WTC11 (cell line): Measurements from ENCODE around the gene TMEM8B. TPM values are rescaled to one million over a fixed set of nuclear protein-coding genes. Genes with fewer than 3 reads are reported as not detected.

Source experiments
- ATAC-seq: fragments of 200-7000 bp; cut with Tn5 transposase; 2 replicates; pipeline ENCODE4 v1.10.0; 2021; ENCODE audit warnings: mild to moderate bottlenecking, moderate library complexity
- CTCF ChIA-PET: fragments of 300-600 bp; sonication (Branson Sonifier 250); formaldehyde crosslinking; loops from one replicate; lab custom pipeline; 2021; ENCODE audit warnings: antibody characterized with exemption; lab: Charles Lee
- POLR2A ChIA-PET: fragments of 350-600 bp; sonication (Branson Sonifier 250); formaldehyde crosslinking; loops from one replicate; lab custom pipeline; 2021; ENCODE audit warnings: antibody characterized with exemption; lab: Charles Lee
- DNase-seq: peaks from one replicate; pipeline ENCODE4 v3.0.0; 2021; ENCODE audit warnings: low spot score
- H3K27ac Mint-ChIP-seq: 2 replicates; pipeline ENCODE4 v1.8.0; 2021; ENCODE audit warnings: mixed read lengths
- H3K27me3 Mint-ChIP-seq: 2 replicates; pipeline ENCODE4 v1.8.0; 2021; ENCODE audit warnings: low read depth, mild to moderate bottlenecking, moderate library complexity, mixed read lengths
- H3K36me3 Mint-ChIP-seq: 2 replicates; pipeline ENCODE4 v1.8.0; 2021; ENCODE audit warnings: mixed read lengths
- H3K4me1 Mint-ChIP-seq: 2 replicates; pipeline ENCODE4 v1.8.0; 2022; ENCODE audit warnings: mixed read lengths
- H3K4me3 Mint-ChIP-seq: 2 replicates; pipeline ENCODE4 v1.8.0; 2021; ENCODE audit warnings: mild to moderate bottlenecking, moderate library complexity, mixed read lengths
- H3K9me3 Mint-ChIP-seq: 2 replicates; pipeline ENCODE4 v1.8.0; 2021; ENCODE audit warnings: mixed read lengths
- ATF1 ChIP-seq: sonication (generic); formaldehyde crosslinking; IDR thresholded peaks from 2 replicates; pipeline ENCODE4 v1.8.1; 2023; ENCODE audit warnings: mild to moderate bottlenecking, moderate library complexity, missing genetic modification reagents
- ATF2 ChIP-seq: sonication (generic); formaldehyde crosslinking; IDR thresholded peaks from 2 replicates; pipeline ENCODE4 v1.8.1; 2022; ENCODE audit warnings: low read depth, missing genetic modification reagents, borderline replicate concordance
- CREM ChIP-seq: sonication (generic); formaldehyde crosslinking; IDR thresholded peaks from 2 replicates; pipeline ENCODE4 v1.8.1; 2022; ENCODE audit warnings: mild to moderate bottlenecking, missing genetic modification reagents, moderate library complexity
- E2F5 ChIP-seq: sonication (generic); formaldehyde crosslinking; IDR thresholded peaks from 2 replicates; pipeline ENCODE4 v1.8.1; 2022; ENCODE audit warnings: mild to moderate bottlenecking, moderate library complexity, missing genetic modification reagents
- FOXJ3 ChIP-seq: sonication (generic); formaldehyde crosslinking; IDR thresholded peaks from 2 replicates; pipeline ENCODE4 v1.9.0; 2021; ENCODE audit warnings: missing genetic modification reagents, mild to moderate bottlenecking, borderline replicate concordance
- HMGA2 ChIP-seq: fragments of 250-450 bp; sonication (Bioruptor Pico); IDR thresholded peaks from 2 replicates; pipeline ENCODE4 v1.4.0; 2021; ENCODE audit warnings: mild to moderate bottlenecking, moderate library complexity
- KAT7 ChIP-seq: sonication (generic); formaldehyde crosslinking; IDR thresholded peaks from 2 replicates; pipeline ENCODE4 v1.8.1; 2023; ENCODE audit warnings: missing genetic modification reagents, mild to moderate bottlenecking, borderline replicate concordance
- MLX ChIP-seq: sonication (generic); formaldehyde crosslinking; IDR thresholded peaks from 2 replicates; pipeline ENCODE4 v1.8.1; 2023; ENCODE audit warnings: mild to moderate bottlenecking, missing genetic modification reagents, moderate library complexity
- MYBL2 ChIP-seq: sonication (generic); formaldehyde crosslinking; IDR thresholded peaks from 2 replicates; pipeline ENCODE4 v1.8.1; 2023; ENCODE audit warnings: mild to moderate bottlenecking, moderate library complexity, missing genetic modification reagents
- NFATC4 ChIP-seq: fragments of 250-450 bp; sonication (Bioruptor Pico); IDR thresholded peaks from 2 replicates; pipeline ENCODE4 v1.9.0; 2021; ENCODE audit warnings: mild to moderate bottlenecking
- NR1H2 ChIP-seq: sonication (generic); formaldehyde crosslinking; IDR thresholded peaks from 2 replicates; pipeline ENCODE4 v1.9.0; 2021; ENCODE audit warnings: mild to moderate bottlenecking, moderate library complexity, missing genetic modification reagents
- PREB ChIP-seq: sonication (generic); formaldehyde crosslinking; IDR thresholded peaks from 2 replicates; pipeline ENCODE4 v1.8.1; 2022; ENCODE audit warnings: mild to moderate bottlenecking, missing genetic modification reagents, moderate library complexity, borderline replicate concordance
- SMAD3 ChIP-seq: sonication (generic); formaldehyde crosslinking; IDR thresholded peaks from 2 replicates; pipeline ENCODE4 v1.8.0; 2022; ENCODE audit warnings: missing genetic modification reagents, mild to moderate bottlenecking, borderline replicate concordance
- TCF7 ChIP-seq: sonication (generic); formaldehyde crosslinking; IDR thresholded peaks from 2 replicates; pipeline ENCODE4 v1.8.0; 2022; ENCODE audit warnings: mild to moderate bottlenecking, low read depth, missing genetic modification reagents, moderate library complexity
- USF2 ChIP-seq: sonication (generic); formaldehyde crosslinking; IDR thresholded peaks from 2 replicates; pipeline ENCODE4 v1.8.1; 2023; ENCODE audit warnings: mild to moderate bottlenecking, missing genetic modification reagents, moderate library complexity
- ZNF219 ChIP-seq: sonication (generic); formaldehyde crosslinking; IDR thresholded peaks from 2 replicates; pipeline ENCODE4 v1.8.0; 2023; ENCODE audit warnings: missing genetic modification reagents, mild to moderate bottlenecking, borderline replicate concordance
- ZNF232 ChIP-seq: sonication (generic); formaldehyde crosslinking; IDR thresholded peaks from 2 replicates; pipeline ENCODE4 v1.8.0; 2022; ENCODE audit warnings: mild to moderate bottlenecking, missing genetic modification reagents
- ZNF396 ChIP-seq: fragments of 250-450 bp; sonication (Bioruptor Pico); IDR thresholded peaks from 2 replicates; pipeline ENCODE4 v1.8.0; 2021; ENCODE audit warnings: mild to moderate bottlenecking, moderate library complexity, borderline replicate concordance
- ZNF423 ChIP-seq: fragments of 250-450 bp; sonication (Bioruptor Pico); IDR thresholded peaks from 2 replicates; pipeline ENCODE4 v2.1.2; 2022; ENCODE audit warnings: mild to moderate bottlenecking, moderate library complexity
- ZNF512 ChIP-seq: sonication (generic); formaldehyde crosslinking; IDR thresholded peaks from 2 replicates; pipeline ENCODE4 v1.8.1; 2022; ENCODE audit warnings: missing genetic modification reagents, borderline replicate concordance
- ZNF532 ChIP-seq: fragments of 250-450 bp; sonication (Bioruptor Pico); IDR thresholded peaks from 2 replicates; pipeline ENCODE4 v1.9.0; 2021; ENCODE audit warnings: mild to moderate bottlenecking, borderline replicate concordance
- total RNA-seq: library from RNA; stranded (reverse); gene quantifications from 3 replicates; pipeline ENCODE4 v1.2.3, GENCODE V29; 2021

TMEM8B gene
- total RNA-seq, 1 experiment from 2014 or later: 9.5 TPM

GRCh38 chr9:35858458-35858857, 29.4 kb downstream of the TMEM8B start:
- TF ChIP-seq NR1H2 (CRISPR knock-in tag): no peak
- TF ChIP-seq SMAD3 (CRISPR knock-in tag): no peak
- TF ChIP-seq ZNF532 (CRISPR knock-in tag): no peak
- no peak for TF ChIP-seq MYBL2 (CRISPR knock-in tag)
- no peak for TF ChIP-seq TCF7 (CRISPR knock-in tag)
- TF ChIP-seq USF2 (CRISPR knock-in tag): no peak
- no peak for TF ChIP-seq PREB (CRISPR knock-in tag)
- Mint-ChIP-seq H3K27me3 (peaks cover 23% of the 10 kb centered on the region), H3K4me3 (no peak overlapping the region), H3K27ac (no peak overlapping the region), H3K36me3 (no peaks in the 10 kb centered on the region), H3K4me1 (peaks cover 5% of the 10 kb centered on the region), H3K9me3 (no peaks in the 10 kb centered on the region)
- ChIA-PET CTCF (interaction anchor here (0.7 to 4.5 kb wide), 4 partner anchors 23 to 242 kb away, joined by 3 to 23 read pairs (median 4); no protein-coding TSS in a partner anchor), POLR2A (no interaction called here)
- ATAC-seq (no peak), DNase-seq (no peak)

GRCh38 chr9:35859310-35859989, 30.4 kb downstream of the TMEM8B start:
- H3K36me3 Mint-ChIP-seq: no peaks in the 10 kb centered on the region
- ChIA-PET POLR2A (no interaction called here), CTCF (interaction anchor here (1.5 to 4.5 kb wide), 5 partner anchors 23 to 84 kb away, joined by 3 to 23 read pairs (median 5); partner anchors contain the start of gene HINT2)
- DNase-seq: no peak
- peaks cover 23% of the 10 kb centered on the region for H3K27me3 Mint-ChIP-seq
- no peak for ATAC-seq
- H3K9me3 Mint-ChIP-seq: no peaks in the 10 kb centered on the region
- H3K4me1 Mint-ChIP-seq: peaks cover 5% of the 10 kb centered on the region
- H3K27ac Mint-ChIP-seq: no peak overlapping the region
- no peak overlapping the region for H3K4me3 Mint-ChIP-seq
- TF ChIP-seq NR1H2 (CRISPR knock-in tag): no peak
- TF ChIP-seq FOXJ3: no peak
- TF ChIP-seq ZNF219 (CRISPR knock-in tag): no peak
- no peak for TF ChIP-seq ATF2 (CRISPR knock-in tag)
- no peak for TF ChIP-seq NFATC4
- no peak for TF ChIP-seq CREM (CRISPR knock-in tag)
- no peak for TF ChIP-seq ZNF423 (CRISPR knock-in tag)
- TF ChIP-seq E2F5 (CRISPR knock-in tag): no peak
- TF ChIP-seq MLX (CRISPR knock-in tag): no peak
- TF ChIP-seq SMAD3 (CRISPR knock-in tag): no peak
- no peak for TF ChIP-seq ZNF396 (CRISPR knock-in tag)
- no peak for TF ChIP-seq ZNF232 (CRISPR knock-in tag)
- no peak for TF ChIP-seq ATF1 (CRISPR knock-in tag)
- TF ChIP-seq HMGA2 (CRISPR knock-in tag): no peak
- no peak for TF ChIP-seq ZNF512 (CRISPR knock-in tag)
- no peak for TF ChIP-seq KAT7 (CRISPR knock-in tag)
